ENCODE data around the gene ZNF79. TPM values are rescaled to one million over a fixed set of nuclear protein-coding genes. Genes with fewer than 3 reads are reported as not detected.

Gene ZNF79
- total and polyA plus RNA-seq, 2 of the 8 experiments (the other 6 are each of a cell fraction or from before 2014, with no cell fraction given) = 2.4 to 7.4 TPM

DNA sequence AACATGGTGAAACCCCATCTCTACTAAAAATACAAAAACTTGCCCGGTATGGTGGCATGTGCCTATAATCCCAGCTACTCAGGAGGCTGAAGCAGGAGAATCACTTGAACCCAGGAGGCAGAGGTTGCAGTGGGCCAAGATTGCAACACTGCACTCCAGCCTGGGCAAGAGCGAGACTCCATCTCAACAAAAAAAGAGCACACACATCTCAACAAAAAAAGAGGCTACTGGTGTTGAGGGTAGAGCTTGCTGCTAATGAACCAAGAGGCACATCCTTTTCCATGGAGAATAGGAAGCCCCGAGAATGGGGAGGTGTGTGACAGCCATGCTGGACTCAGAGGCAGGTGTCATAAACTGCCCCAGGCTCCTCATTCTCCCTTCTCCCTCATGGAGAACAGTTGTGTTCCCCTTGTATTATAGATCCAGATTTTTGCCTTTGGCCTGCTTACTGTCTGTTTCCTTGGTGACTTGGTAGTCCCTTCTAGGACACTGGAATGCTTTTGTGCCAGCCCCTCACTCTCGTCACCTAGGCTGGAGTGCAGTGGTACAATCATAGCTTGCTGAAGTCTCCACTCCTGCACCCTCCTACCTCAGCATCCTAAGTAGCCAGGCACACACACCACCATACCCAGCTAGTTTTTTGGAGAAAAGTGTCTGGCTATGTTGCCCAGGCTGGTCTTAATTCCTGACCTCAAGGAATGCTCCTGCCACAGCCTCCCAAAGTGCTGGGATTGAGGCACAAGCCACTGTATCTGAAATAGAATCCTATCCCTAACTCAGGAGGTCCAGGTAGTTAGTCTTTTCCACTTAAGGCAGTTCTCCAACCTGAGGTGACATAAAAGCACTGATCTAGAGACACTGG lies 21.9 kb downstream of the ZNF79 start:
- no peak for FAIRE-seq
- no peak overlapping the region for H3K18ac ChIP-seq (ENCODE audit: extremely low read depth, low read length)
- no peaks in the 10 kb centered on the region for H3K27me3 ChIP-seq (replicated peaks in 1 of 4; ENCODE audit: control insufficient read depth in 3 of 4, extremely low read depth in 1 of 4, insufficient read depth in 3 of 4, low read length in 3 of 4)
- H3K9ac ChIP-seq (replicated peaks in 1 of 4; ENCODE audit: extremely low read depth in 1 of 4, low read depth in 3 of 4, low read length in 3 of 4) = no peak overlapping the region
- H2AFZ ChIP-seq (ENCODE audit: low read length) = no peak overlapping the region
- H3K56ac ChIP-seq (replicated peaks; ENCODE audit: insufficient read length, low read depth, low read length) = no peak overlapping the region
- H3K4me3 ChIP-seq (ENCODE audit: extremely low read depth in 1 of 4, insufficient read depth in 2 of 4, low read depth in 3 of 4, low read length in 4 of 4) = no peak overlapping the region
- no peak overlapping the region for H4K8ac ChIP-seq (ENCODE audit: extremely low read depth, insufficient read depth, low read length)
- H3K4ac ChIP-seq (replicated peaks; ENCODE audit: insufficient read length, low read depth, low read length) = no peak overlapping the region
- ChIA-PET CTCF (ENCODE audit: partially characterized antibody) (interaction anchor here (1.2 kb wide), 1 partner anchor 82 kb away, joined by 3 read pairs; no protein-coding TSS in a partner anchor), POLR2A (ENCODE audit: partially characterized antibody) (interaction anchor here (0.6 to 11.3 kb wide), 18 partner anchors 8 to 513 kb away, joined by 3 to 125 read pairs (median 4); partner anchors contain the start of genes LRSAM1, RPL12 and ZNF79)
- peaks cover 14% of the 10 kb centered on the region for H3K23me2 ChIP-seq (ENCODE audit: low read depth, low read length)
- H2BK12ac ChIP-seq (ENCODE audit: low read depth, low read length) = no peak overlapping the region
- peaks cover 17 to 32% of the 10 kb centered on the region in 2 experiments for H3K79me2 ChIP-seq (ENCODE audit: control insufficient read depth in 1 of 2, insufficient read depth in 2 of 2, low read length in 2 of 2)
- no peak overlapping the region for H2BK5ac ChIP-seq (ENCODE audit: low read depth, low read length)
- no peak for DNase-seq (ENCODE audit: low read depth in 1 of 2, low spot score in 2 of 2)
- no peak overlapping the region for H2BK15ac ChIP-seq (ENCODE audit: low read length)
- peaks cover 0 to 4% (median under 1%) of the 10 kb centered on the region in 4 experiments; a peak in 2 of 7 replicates for H3K4me1 ChIP-seq (replicated peaks in 1 of 4; ENCODE audit: control insufficient read depth in 3 of 4, insufficient read depth in 4 of 4, low read length in 3 of 4)
- no peak overlapping the region for H3K4me2 ChIP-seq (ENCODE audit: insufficient read depth in 1 of 2, low read depth in 2 of 2, low read length in 2 of 2)
- no peak overlapping the region for H2BK20ac ChIP-seq (ENCODE audit: low read length)
- H3K14ac ChIP-seq (ENCODE audit: insufficient read length) = no peak overlapping the region
- WGBS, 2 experiments (ENCODE audit: extremely low coverage in 1 of 2, insufficient coverage in 1 of 2, insufficient read length in 1 of 2, insufficient replicate concordance in 2 of 2, low coverage in 1 of 2, low lambda C conversion rate in 2 of 2, missing lambda C conversion rate in 1 of 2) = 91% methylated on average over 4 of the region's 4 CpGs; no CpG with 5 or more reads in 1 of the 2 experiments
- peaks cover 20 to 29% of the 10 kb centered on the region in 2 experiments for H4K20me1 ChIP-seq (replicated peaks in 1 of 2; ENCODE audit: control insufficient read depth in 1 of 2, insufficient read depth in 2 of 2, low read length in 2 of 2)
- H3K36me3 ChIP-seq (ENCODE audit: control insufficient read depth in 2 of 4, insufficient read depth in 4 of 4, low read length in 3 of 4) = peaks cover 35 to 76% (median 59%) of the 10 kb centered on the region in 4 experiments
- peaks cover 7% of the 10 kb centered on the region; the same call in 1 of the 2 replicates for H3K79me1 ChIP-seq (ENCODE audit: low read depth, low read length)
- H4K91ac ChIP-seq (replicated peaks; ENCODE audit: insufficient read length, low read length) = no peak overlapping the region
- H2BK120ac ChIP-seq (replicated peaks; ENCODE audit: low read depth, low read length) = no peak overlapping the region
- H4K5ac ChIP-seq (ENCODE audit: insufficient read length, low read depth, low read length) = no peak overlapping the region
- no peak overlapping the region for H2AK5ac ChIP-seq (ENCODE audit: low read depth, low read length)
- H3K27ac ChIP-seq (ENCODE audit: low read depth, low read length) = no peak overlapping the region
- H3K9me3 ChIP-seq (ENCODE audit: insufficient read depth in 2 of 2, low read depth in 1 of 2, low read length in 1 of 2) = 0 out of 4 replicates have a peak, but pooled peaks cover 0 to 5% of the 10 kb centered on the region in 2 experiments
- no peak overlapping the region for H3K23ac ChIP-seq (ENCODE audit: insufficient read length)
- TF ChIP-seq POLR2AphosphoS5 (IDR thresholded peaks at IDR 0.05; ENCODE audit: low read depth, low read length) = peak; percentile 69
- no peak for TF ChIP-seq POU5F1 (IDR thresholded peaks at IDR 0.05; ENCODE audit: low read depth, low read length)
- peak; percentile 8; the same call in 1 of the 2 replicates for TF ChIP-seq TEAD4 (IDR thresholded peaks at IDR 0.05; ENCODE audit: low read depth, low read length)
- no peak for TF ChIP-seq BCL11A (IDR thresholded peaks at IDR 0.05; ENCODE audit: low read depth in 2 of 2, low read length in 2 of 2)
- peak; percentile 18 to 75 for TF ChIP-seq POLR2A (IDR thresholded peaks at IDR 0.05; ENCODE audit: control extremely low read depth in 1 of 2, low read depth in 2 of 2, low read length in 2 of 2)

Data from H1 (cell line).